Kasumi-1 (cell line): ENCODE results near the gene PARG.
A peak's percentile ranks its signal among the peaks of the same experiment; 100 is the strongest.
"Not testable (repeated sequence)": the region's sequence is repeated elsewhere in the genome, so short reads cannot be mapped to it uniquely, and the experiment has no call there.

ENCODE experiments used
- DNase-seq, 2 experiments: peaks; one replicate each; lab custom pipeline; 2025; lab: John Stamatoyannopoulos, UW

Gene PARG

DNA sequence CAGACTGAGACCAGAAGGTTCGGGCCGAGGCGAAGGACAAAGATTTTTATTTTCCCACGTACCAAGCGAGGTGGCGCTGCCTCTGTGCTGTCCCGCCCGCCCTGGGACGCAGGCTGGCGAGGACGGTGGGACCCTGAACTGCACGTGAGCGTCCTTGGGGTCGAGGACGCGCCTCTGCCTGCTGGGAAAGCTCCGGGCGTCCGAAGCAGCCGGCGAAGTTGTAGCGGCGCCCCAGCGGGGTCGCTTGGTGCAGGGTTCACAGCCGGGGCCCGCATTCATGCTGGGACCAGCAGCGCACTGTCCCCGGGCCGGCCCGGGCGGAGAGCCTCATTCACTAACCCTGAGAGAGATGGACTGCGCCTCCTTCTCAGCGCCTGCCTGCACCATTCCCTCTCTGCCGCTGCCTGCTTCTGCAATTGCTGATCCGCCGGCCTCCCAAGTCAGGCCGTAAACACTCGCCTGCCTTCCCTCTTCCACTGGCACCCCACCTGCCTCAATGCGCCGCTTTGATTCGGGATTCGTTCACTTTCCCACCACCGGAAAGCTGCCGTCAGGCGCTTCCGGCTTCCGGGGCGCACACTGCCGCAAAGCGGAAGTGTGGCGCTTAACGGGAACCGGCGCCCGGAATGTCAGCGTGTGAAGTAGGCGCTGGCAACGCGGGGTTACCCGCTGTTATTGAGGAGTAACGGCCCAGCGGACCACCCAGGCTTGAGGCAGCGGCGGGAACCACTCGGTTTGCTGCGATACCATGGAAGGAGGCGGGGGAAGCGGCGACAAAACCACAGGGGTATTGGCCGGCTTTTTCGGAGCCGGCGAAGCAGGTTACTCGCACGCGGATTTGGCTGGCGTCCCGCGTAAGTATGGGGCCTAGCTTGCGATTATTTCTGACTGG, at the start of gene PARG, which contains the start of gene TIMM23B:
Gene PARG (minus strand): TSS at position 581 of the 892 bp plus-strand sequence. CDS start 302 bp downstream, at position 279.
Gene TIMM23B (plus strand): TSS at position 607 of the 892 bp plus-strand sequence. CDS start 142 bp downstream, at position 749.
- DNase-seq, result peak; percentile 79 to 86

- DNase-seq, result not testable (repeated sequence)
Measured at GRCh38 chr10:49988376-49988775, 46.5 kb upstream of the PARG start, which contains the start of gene AGAP6. Gene AGAP6 (plus strand): TSS chr10:49988406. CDS start chr10:49988716, 310 bp downstream.

GRCh38 chr10:49987207-49987606, 45.4 kb upstream of the PARG start:
- DNase-seq, result not testable (repeated sequence)

- not testable (repeated sequence) for DNase-seq
Measured at GRCh38 chr10:49977756-49978155, 35.9 kb upstream of the PARG start.

DNA sequence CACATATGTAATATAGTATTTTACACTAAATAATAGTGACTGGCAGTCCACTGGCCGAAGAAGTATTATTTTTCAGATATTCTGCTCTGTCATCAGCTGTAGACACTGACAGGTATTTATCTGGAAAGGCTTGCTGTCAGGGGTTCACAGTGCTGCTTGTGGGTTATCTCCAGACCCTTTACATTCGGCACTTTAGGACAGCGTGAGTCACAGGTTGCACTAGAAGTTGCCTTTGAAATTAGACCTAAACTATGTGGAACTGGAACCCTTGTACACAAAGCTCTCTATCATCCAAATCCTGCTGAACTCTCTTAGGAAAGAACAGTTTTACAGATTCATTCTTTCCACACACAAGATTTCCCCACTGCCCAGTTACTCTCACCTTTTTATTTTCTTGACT, 30.3 kb upstream of the PARG start:
- DNase-seq, result not testable (repeated sequence)

- not testable (repeated sequence) for DNase-seq
Measured at GRCh38 chr10:49971466-49971865, 29.6 kb upstream of the PARG start.

GRCh38 chr10:49970331-49970857, 28.6 kb upstream of the PARG start:
- DNase-seq, result not testable (repeated sequence)

- DNase-seq, result peak; percentile 62 to 68
Measured at GRCh38 chr10:49953122-49953521, 11.3 kb upstream of the PARG start.

GRCh38 chr10:49952006-49952405, 10.2 kb upstream of the PARG start:
- DNase-seq, result not testable (repeated sequence)

DNA sequence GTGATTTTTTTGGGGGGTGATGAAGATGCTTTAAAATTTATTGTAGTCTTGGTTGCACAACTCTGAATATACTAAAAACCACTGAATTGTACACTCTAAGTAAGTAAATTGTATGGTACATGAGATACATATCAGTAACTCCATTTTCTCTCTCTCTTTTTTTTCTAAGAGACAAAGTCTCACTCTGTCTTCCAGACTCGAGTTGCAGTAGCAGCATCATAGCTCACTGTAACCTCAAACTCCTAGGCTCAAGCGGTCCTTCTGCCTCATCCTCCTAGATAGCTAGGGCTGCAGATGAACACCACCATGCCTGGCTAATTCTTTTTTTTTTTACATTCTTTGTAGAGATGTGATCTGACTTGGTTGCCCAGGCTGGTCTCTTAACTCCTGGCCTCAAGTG, 6.9 kb upstream of the PARG start:
- DNase-seq, result not testable (repeated sequence)

DNA sequence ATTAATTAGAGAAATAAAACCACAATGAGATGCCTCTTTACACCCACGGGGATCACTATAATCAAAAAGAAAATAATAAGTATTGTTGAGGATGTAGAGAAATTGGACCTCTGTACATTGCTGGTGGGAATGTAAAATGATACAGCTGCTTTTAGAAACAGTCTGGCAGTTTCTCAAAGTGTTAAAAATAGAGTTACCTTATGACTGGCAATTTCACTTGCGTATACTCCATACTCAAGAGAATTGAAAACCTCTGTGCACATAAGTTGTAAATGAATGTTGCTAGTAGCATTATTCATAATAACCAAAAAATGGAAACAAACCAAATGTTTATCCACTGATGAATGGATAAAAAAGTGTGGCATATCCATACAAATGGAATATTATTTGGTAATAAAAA, 6.3 kb upstream of the PARG start:
- not testable (repeated sequence) for DNase-seq

- DNase-seq, result not testable (repeated sequence)
Measured at GRCh38 chr10:49943607-49944006, 1.8 kb upstream of the PARG start.

- not testable (repeated sequence) for DNase-seq
Measured at GRCh38 chr10:49942339-49942705, 495 bp upstream of the PARG start.

- not testable (repeated sequence) for DNase-seq
Measured at GRCh38 chr10:49931959-49932728, 9.7 kb downstream of the PARG start.

GRCh38 chr10:49931276-49931675, 10.6 kb downstream of the PARG start:
- not testable (repeated sequence) for DNase-seq

GRCh38 chr10:49923572-49923971, 18.3 kb downstream of the PARG start:
- not testable (repeated sequence) for DNase-seq

GRCh38 chr10:49922041-49922440, 19.8 kb downstream of the PARG start:
- not testable (repeated sequence) for DNase-seq

GRCh38 chr10:49917927-49918326, 23.9 kb downstream of the PARG start:
- DNase-seq, result not testable (repeated sequence)

GRCh38 chr10:49916451-49916850, 25.4 kb downstream of the PARG start:
- DNase-seq, result not testable (repeated sequence)

DNA sequence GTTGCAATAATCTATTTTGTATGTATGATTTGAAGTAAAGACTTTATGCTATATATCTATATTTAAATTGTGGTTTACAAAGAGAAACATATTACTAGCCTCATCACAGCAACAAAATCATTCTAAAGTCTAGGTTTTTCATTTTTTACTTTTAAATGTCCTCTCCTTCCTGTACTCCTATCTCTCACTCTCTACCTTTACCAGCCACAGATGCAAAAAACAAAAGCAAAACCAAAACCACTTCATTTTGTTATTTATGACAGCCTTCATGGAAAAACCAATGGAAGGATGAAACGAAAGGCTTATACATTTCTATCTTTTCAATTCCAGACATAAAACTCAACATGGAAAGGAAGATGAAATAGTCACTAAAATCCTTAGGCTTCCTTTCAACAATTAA, 31.5 kb downstream of the PARG start:
- DNase-seq, result not testable (repeated sequence)

DNA sequence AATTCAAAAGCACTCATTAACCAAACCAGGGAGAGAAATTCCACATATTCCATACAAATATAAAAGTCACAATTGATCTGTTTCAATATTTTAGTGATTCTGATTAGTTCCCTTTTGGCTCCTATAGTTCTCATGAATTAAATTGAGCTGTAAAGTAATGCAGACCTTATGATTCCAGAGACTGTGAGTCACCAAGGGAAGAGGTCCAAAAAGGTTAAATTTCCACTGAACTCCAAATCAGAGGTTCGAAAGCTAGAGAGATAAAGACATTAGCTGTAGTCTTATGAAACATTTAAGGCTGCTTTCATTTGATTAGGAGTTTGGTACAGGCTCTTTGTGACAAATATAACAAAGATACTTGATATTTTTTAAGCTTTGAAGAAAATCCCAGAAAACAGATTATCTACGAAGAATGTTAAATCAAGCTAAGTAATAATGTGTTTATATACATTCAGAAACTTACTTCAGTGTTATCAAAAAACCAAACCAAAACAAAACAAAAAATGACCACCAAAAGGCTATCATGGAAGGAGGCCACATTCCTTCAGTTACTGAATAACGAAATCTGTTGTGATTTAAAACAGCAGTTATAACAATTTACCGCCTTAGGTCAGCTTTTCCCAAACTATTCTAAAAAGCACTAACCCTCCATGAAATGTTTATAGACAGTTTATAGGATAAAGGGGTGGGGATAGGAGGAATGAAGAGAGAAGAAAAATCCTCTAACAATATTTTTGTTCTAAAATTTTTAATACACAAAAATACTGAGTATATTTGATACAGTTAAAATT, 33.3 kb downstream of the PARG start:
- DNase-seq, result not testable (repeated sequence)
